GM12878 (cell line): ENCODE data around the gene PYGB. TPM values are rescaled to one million over a fixed set of nuclear protein-coding genes. Genes with fewer than 3 reads are reported as not detected.

ENCODE experiments used
- ATAC-seq: fragments of 200-7000 bp; cut with Tn5 transposase; 3 replicates; pipeline ENCODE4 v1.9.1; 2020; ENCODE audit warnings: mild to moderate bottlenecking, moderate library complexity
- BruUV-seq: library from RNA; stranded (reverse); fragments of 400-500 nt; replicated peaks from 2 replicates; lab custom pipeline; 2021; lab: Mats Ljungman, UMichigan
- CTCF ChIA-PET: fragments of 300-600 bp; sonication (Branson Sonifier 250); formaldehyde crosslinking; extraction: SDS; loops from one replicate; lab custom pipeline; 2021; ENCODE audit warnings: inconsistent platforms; lab: Yijun Ruan, JAX
- POLR2A ChIA-PET: fragments of 350-600 bp; formaldehyde crosslinking; extraction: SDS; loops from one replicate; lab custom pipeline; 2021; ENCODE audit warnings: inconsistent platforms; lab: Charles Lee
- RAD21 ChIA-PET: fragments of 300-600 bp; sonication (Branson Sonifier 250); formaldehyde crosslinking; loops from one replicate; lab custom pipeline; 2023; ENCODE audit warnings: antibody characterized with exemption; ENCODE audit not compliant: unreplicated experiment; lab: Charles Lee
- SMC1A ChIA-PET: fragments of 300-600 bp; sonication (Branson Sonifier 250); formaldehyde crosslinking; loops from one replicate; lab custom pipeline; 2023; ENCODE audit not compliant: unreplicated experiment, uncharacterized antibody; lab: Charles Lee
- DNase-seq: peaks from one replicate; pipeline ENCODE4 v3.0.0-alpha.2; 2011; ENCODE audit warnings: low read depth, low spot score
- FAIRE-seq: peaks from 3 replicates; lab custom pipeline; 2011; peaks lifted over from hg19 to GRCh38; lab: Jason Lieb, UNC
- H2AFZ ChIP-seq: 2 replicates; pipeline ENCODE4 v1.6.0; 2011; ENCODE audit warnings: low read depth, low read length, control low read depth; ENCODE audit not compliant: control insufficient read depth
- H3K27ac ChIP-seq: 2 replicates; pipeline ENCODE4 v1.5.1; 2011; ENCODE audit warnings: control low read depth; ENCODE audit not compliant: control insufficient read depth, insufficient read depth
- H3K27me3 ChIP-seq, 2 experiments: replicated peaks in 1 of 2; 2 replicates each; pipeline versions ENCODE4 v1.6.0 to v1.6.1; 2011; ENCODE audit warnings: low read length in 1 of 2; ENCODE audit not compliant: control insufficient read depth in 2 of 2, insufficient read depth in 2 of 2
- H3K36me3 ChIP-seq, 2 experiments: 2 replicates each; pipeline ENCODE4 v1.5.1; 2011; ENCODE audit warnings: low read length in 1 of 2; ENCODE audit not compliant: control insufficient read depth in 2 of 2, insufficient read depth in 2 of 2
- H3K4me1 ChIP-seq: 2 replicates; pipeline ENCODE4 v1.6.1; 2011; ENCODE audit warnings: mild to moderate bottlenecking, low read length, moderate library complexity, mixed read lengths; ENCODE audit not compliant: control insufficient read depth, insufficient read depth
- H3K4me2 ChIP-seq: 2 replicates; pipeline ENCODE4 v1.6.0; 2011; ENCODE audit warnings: control low read depth; ENCODE audit not compliant: control insufficient read depth, insufficient read depth
- H3K4me3 ChIP-seq: fragments of 200-600 bp; sonication (generic); 2 replicates; pipeline ENCODE4 v1.5.1; 2016
- H3K79me2 ChIP-seq: 2 replicates; pipeline ENCODE4 v1.6.0; 2011; ENCODE audit warnings: low read length; ENCODE audit not compliant: control insufficient read depth, insufficient read depth
- H3K9ac ChIP-seq: 2 replicates; pipeline ENCODE4 v1.8.0; 2011; ENCODE audit warnings: low read length, control low read depth, mixed read lengths; ENCODE audit not compliant: control insufficient read depth, insufficient read depth
- H3K9me3 ChIP-seq: replicated peaks from 3 replicates; pipeline ENCODE4 v1.5.1; 2011; ENCODE audit warnings: mild to moderate bottlenecking, low read length; ENCODE audit not compliant: control insufficient read depth, insufficient read depth
- H4K20me1 ChIP-seq: 2 replicates; pipeline ENCODE4 v1.6.0; 2011; ENCODE audit not compliant: control insufficient read depth, insufficient read depth
- CHD1 ChIP-seq: IDR thresholded peaks from 2 replicates; pipeline ENCODE4 v1.6.1; 2012; ENCODE audit warnings: low read depth, low read length, improper control_type of control experiment
- CREB1 ChIP-seq: IDR thresholded peaks from 2 replicates; pipeline ENCODE4 v1.6.1; 2012; ENCODE audit warnings: low read depth, mild to moderate bottlenecking, inconsistent platforms
- DPF2 ChIP-seq: fragments of 450-650 bp; IDR thresholded peaks from 2 replicates; pipeline ENCODE4 v1.6.1; 2017; ENCODE audit warnings: mild to moderate bottlenecking
- FOXM1 ChIP-seq: IDR thresholded peaks from 2 replicates; pipeline ENCODE4 v1.6.1; 2012; ENCODE audit warnings: low read depth, mild to moderate bottlenecking, inconsistent platforms, low read length, moderate library complexity
- GATAD2B ChIP-seq: fragments of 450-650 bp; conservative IDR thresholded peaks from 2 replicates; pipeline ENCODE4 v1.6.1; 2017; ENCODE audit warnings: low read depth, mild to moderate bottlenecking, moderate library complexity
- IKZF1 ChIP-seq: fragments of 450-650 bp; conservative IDR thresholded peaks from 2 replicates; pipeline ENCODE4 v1.6.1; 2017; ENCODE audit warnings: antibody characterized with exemption, mild to moderate bottlenecking
- JUND ChIP-seq: IDR thresholded peaks from 2 replicates; pipeline ENCODE4 v1.6.1; 2012; ENCODE audit warnings: low read depth, mild to moderate bottlenecking, low read length, improper control_type of control experiment, moderate library complexity
- KAT2A ChIP-seq: conservative IDR thresholded peaks from 2 replicates; pipeline ENCODE4 v1.6.1; 2011; ENCODE audit warnings: low read depth, low read length; ENCODE audit not compliant: control insufficient read depth
- SIX5 ChIP-seq: IDR thresholded peaks from 2 replicates; pipeline ENCODE4 v1.6.1; 2011; ENCODE audit warnings: mild to moderate bottlenecking, low read depth, low read length, moderate library complexity; ENCODE audit not compliant: severe bottlenecking
- SP1 ChIP-seq: IDR thresholded peaks from one replicate; pipeline ENCODE4 v1.6.1; 2011; ENCODE audit warnings: low read depth, low read length
- SREBF2 ChIP-seq: IDR thresholded peaks from 2 replicates; pipeline ENCODE4 v1.6.1; 2012; ENCODE audit warnings: mild to moderate bottlenecking, low read length
- SRF ChIP-seq, 2 experiments: IDR thresholded peaks; 2 replicates each; pipeline ENCODE4 v1.6.1; 2011; ENCODE audit warnings: low read depth in 2 of 2, low read length in 2 of 2, mild to moderate bottlenecking in 1 of 2, moderate library complexity in 1 of 2
- TAF1 ChIP-seq: IDR thresholded peaks from 2 replicates; pipeline ENCODE4 v1.6.1; 2011; ENCODE audit warnings: mild to moderate bottlenecking, low read depth, low read length, borderline replicate concordance
- TARDBP ChIP-seq: IDR thresholded peaks from 2 replicates; pipeline ENCODE4 v1.6.1; 2016; ENCODE audit warnings: borderline replicate concordance
- WRNIP1 ChIP-seq: IDR thresholded peaks from 2 replicates; pipeline ENCODE4 v1.6.1; 2011; ENCODE audit warnings: low read depth, low read length, improper control_type of control experiment, borderline replicate concordance
- ZNF217 ChIP-seq: fragments of 450-650 bp; IDR thresholded peaks from 2 replicates; pipeline ENCODE4 v1.6.1; 2017; ENCODE audit warnings: antibody characterized with exemption, mild to moderate bottlenecking
- ZNF24 ChIP-seq: fragments of 450-650 bp; IDR thresholded peaks from 2 replicates; pipeline ENCODE4 v1.6.1; 2017; ENCODE audit warnings: antibody characterized with exemption, mild to moderate bottlenecking
- ZSCAN29 ChIP-seq: fragments of 450-650 bp; IDR thresholded peaks from 2 replicates; pipeline ENCODE4 v1.6.1; 2017; ENCODE audit warnings: mild to moderate bottlenecking, moderate library complexity
- whole genome bisulfite sequencing: methylation state at CpG from one replicate; pipeline ENCODE4 v1.1.6; 2016; ENCODE audit warnings: low lambda C conversion rate; ENCODE audit not compliant: insufficient replicate concordance, insufficient coverage; ENCODE audit errors: missing lambda C conversion rate; 5-methylcytosine and 5-hydroxymethylcytosine counted together
- in situ Hi-C: fragments of 300-500 bp; cut with MboI; formaldehyde crosslinking; loops from 9 replicates; pipeline ENCODE4 v1.14.3; 2018; ENCODE audit warnings: mixed read lengths
- intact Hi-C: fragments of 100-400 bp; cut with micrococcal nuclease; formaldehyde crosslinking; loops from one replicate; pipeline ENCODE4 v1.14.2; 2022; ENCODE audit not compliant: unreplicated experiment
- polyA plus RNA-seq, 11 experiments: library from polyadenylated mRNA; depleted of rRNA in 4 of 11; unstranded in 6 of 11; stranded (reverse) in 5 of 11; fragments of >200 nt; fragmentation: Nextera tagmentation in 4 of 11; fragmentation: Illumina TruSeq in 1 of 11; extraction: Ambion mirVana in 4 of 11; extraction: Trizol in 1 of 11; gene quantifications; 1 replicate in 1 of 11; 2 replicates in 10 of 11; pipeline versions ENCODE4 v1.2.1 to v1.2.3, GENCODE V29; 2011 to 2016; ENCODE audit warnings: inconsistent platforms in 2 of 11, missing spikeins in 2 of 11, low read depth in 1 of 11
- total RNA-seq, 4 experiments: library from RNA; depleted of rRNA in 3 of 4; stranded (reverse); fragments of >200 nt in 3 of 4; fragmentation: Illumina TruSeq in 1 of 4; extraction: Trizol in 1 of 4; gene quantifications; 2 replicates each; pipeline versions ENCODE4 v1.2.1 to v1.2.3, GENCODE V29; 2013 to 2021
- TF ChIP-seq, protein P1 (sequence below): IDR thresholded peaks from 2 replicates; pipeline ENCODE4 v1.6.1; 2011; ENCODE audit warnings: borderline replicate concordance, low read depth, mild to moderate bottlenecking, moderate library complexity, low read length; ENCODE audit not compliant: insufficient read depth, poor library complexity, severe bottlenecking
- TF ChIP-seq, protein P2 (sequence below): fragments of 150-350 bp; IDR thresholded peaks from 2 replicates; pipeline ENCODE4 v1.6.1; 2016; ENCODE audit warnings: low read depth, low read length

Gene PYGB
- total and polyA plus RNA-seq, 10 of the 15 experiments (the other 5 are each of a cell fraction or from before 2014, with no cell fraction given), result 0.34 to 33.5 (median 21.8) TPM

DNA sequence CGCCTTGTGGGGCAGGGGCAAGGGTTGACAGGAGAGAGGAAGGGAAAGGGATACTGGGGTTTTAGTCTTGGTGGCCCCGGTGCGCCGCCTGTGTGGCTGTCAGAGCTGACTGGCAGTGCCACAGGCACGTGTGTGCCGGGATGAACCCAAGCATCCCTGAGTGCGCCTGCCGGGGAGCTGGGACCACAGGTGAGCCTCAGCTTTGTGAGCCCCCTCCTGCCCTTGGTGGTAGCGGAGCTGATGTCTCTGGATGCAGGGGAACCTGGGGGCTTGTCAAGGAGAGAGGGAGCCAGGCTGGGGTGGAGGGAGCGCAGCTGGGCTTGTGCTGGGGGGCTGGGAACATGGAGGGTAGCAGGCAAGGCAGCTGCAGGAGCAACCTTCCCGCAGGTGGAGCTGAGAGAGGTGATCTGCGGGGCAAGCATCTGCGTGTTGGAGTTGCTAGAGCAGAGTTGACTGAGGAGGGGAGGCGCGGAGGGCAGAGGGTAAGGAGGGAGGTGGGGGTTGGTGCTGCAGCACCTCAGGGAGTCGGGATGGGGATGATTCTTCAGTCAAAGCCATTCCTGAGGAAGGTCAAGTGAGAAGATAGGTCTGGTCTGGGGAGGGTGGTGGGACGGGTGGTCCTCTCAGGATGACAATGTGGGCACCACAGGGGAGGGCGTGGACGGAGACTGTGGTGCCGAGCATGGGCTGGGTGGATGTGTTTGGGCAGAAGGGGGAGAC is 28.1 kb downstream of the PYGB start:
- Histone ChIP-seq H2AFZ (no peak overlapping the region), H3K9ac (no peak overlapping the region), H3K4me3 (no peak overlapping the region), H3K4me1 (peaks cover 8% of the 10 kb centered on the region), H3K27me3 (no peaks in the 10 kb centered on the region), H4K20me1 (no peaks in the 10 kb centered on the region), H3K79me2 (no peaks in the 10 kb centered on the region), H3K36me3 (peaks cover 15 to 40% of the 10 kb centered on the region in 2 experiments), H3K27ac (no peak overlapping the region), H3K9me3 (no peaks in the 10 kb centered on the region), H3K4me2 (no peak overlapping the region)
- no peak for DNase-seq
- SMC1A ChIA-PET, result no interaction called here
- no peak for FAIRE-seq
- CTCF ChIA-PET, result no interaction called here
- no peak for ATAC-seq
- 95% methylated on average over 15 of the region's 20 CpGs for WGBS
- no peak for TF ChIP-seq ZNF217
- TF ChIP-seq, protein P1, sequence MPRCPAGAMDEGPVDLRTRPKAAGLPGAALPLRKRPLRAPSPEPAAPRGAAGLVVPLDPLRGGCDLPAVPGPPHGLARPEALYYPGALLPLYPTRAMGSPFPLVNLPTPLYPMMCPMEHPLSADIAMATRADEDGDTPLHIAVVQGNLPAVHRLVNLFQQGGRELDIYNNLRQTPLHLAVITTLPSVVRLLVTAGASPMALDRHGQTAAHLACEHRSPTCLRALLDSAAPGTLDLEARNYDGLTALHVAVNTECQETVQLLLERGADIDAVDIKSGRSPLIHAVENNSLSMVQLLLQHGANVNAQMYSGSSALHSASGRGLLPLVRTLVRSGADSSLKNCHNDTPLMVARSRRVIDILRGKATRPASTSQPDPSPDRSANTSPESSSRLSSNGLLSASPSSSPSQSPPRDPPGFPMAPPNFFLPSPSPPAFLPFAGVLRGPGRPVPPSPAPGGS, result no peak
- TF ChIP-seq WRNIP1, result no peak
- TF ChIP-seq, protein P2, sequence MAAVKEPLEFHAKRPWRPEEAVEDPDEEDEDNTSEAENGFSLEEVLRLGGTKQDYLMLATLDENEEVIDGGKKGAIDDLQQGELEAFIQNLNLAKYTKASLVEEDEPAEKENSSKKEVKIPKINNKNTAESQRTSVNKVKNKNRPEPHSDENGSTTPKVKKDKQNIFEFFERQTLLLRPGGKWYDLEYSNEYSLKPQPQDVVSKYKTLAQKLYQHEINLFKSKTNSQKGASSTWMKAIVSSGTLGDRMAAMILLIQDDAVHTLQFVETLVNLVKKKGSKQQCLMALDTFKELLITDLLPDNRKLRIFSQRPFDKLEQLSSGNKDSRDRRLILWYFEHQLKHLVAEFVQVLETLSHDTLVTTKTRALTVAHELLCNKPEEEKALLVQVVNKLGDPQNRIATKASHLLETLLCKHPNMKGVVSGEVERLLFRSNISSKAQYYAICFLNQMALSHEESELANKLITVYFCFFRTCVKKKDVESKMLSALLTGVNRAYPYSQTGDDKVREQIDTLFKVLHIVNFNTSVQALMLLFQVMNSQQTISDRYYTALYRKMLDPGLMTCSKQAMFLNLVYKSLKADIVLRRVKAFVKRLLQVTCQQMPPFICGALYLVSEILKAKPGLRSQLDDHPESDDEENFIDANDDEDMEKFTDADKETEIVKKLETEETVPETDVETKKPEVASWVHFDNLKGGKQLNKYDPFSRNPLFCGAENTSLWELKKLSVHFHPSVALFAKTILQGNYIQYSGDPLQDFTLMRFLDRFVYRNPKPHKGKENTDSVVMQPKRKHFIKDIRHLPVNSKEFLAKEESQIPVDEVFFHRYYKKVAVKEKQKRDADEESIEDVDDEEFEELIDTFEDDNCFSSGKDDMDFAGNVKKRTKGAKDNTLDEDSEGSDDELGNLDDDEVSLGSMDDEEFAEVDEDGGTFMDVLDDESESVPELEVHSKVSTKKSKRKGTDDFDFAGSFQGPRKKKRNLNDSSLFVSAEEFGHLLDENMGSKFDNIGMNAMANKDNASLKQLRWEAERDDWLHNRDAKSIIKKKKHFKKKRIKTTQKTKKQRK, result no peak
- TF ChIP-seq SREBF2, result no peak
- TF ChIP-seq SIX5, result no peak
- TF ChIP-seq JUND, result no peak
- no peak for TF ChIP-seq SRF (IDR thresholded peaks at IDR 0.05; ENCODE audit: low read depth in 2 of 2, low read length in 2 of 2)
- TF ChIP-seq SP1, result no peak
- TF ChIP-seq GATAD2B, result no peak
- TF ChIP-seq CHD1, result no peak
- TF ChIP-seq TARDBP, result no peak
- TF ChIP-seq DPF2, result no peak
- no peak for TF ChIP-seq CREB1
- TF ChIP-seq KAT2A, result no peak
- no peak for TF ChIP-seq TAF1
- no peak for TF ChIP-seq FOXM1
- no peak for TF ChIP-seq IKZF1
- no peak for TF ChIP-seq ZNF24
- TF ChIP-seq ZSCAN29, result no peak
- in situ Hi-C loops (no loop called here), intact Hi-C loops (no loop called here)
- RAD21 ChIA-PET, result no interaction called here
- BruUV-seq, result no TSS peak
- POLR2A ChIA-PET, result no interaction called here
